ENCODE measurements around the gene UIMC1.

Gene UIMC1

DNA sequence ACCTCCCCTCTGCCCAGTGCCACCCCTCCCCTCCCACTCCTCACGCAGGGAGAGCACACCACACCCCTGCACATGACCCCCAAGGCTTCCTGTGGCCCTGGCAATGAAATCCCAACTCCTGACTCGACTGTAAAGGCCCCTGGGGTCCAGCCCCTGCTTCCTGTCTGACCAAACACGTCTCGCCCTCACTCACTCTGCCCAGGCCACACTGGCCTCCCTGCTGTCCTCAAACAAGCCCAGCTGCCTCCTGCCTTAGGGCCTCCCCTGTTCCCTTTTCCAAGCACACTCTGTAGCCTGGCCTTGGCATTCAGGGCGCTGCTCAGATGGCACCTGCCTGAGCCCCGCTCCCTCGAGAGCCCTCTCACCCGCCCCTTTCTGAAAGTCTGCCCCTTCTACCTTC is 149.8 kb downstream of the UIMC1 start:
- no peak for TF ChIP-seq CTCF (IDR thresholded peaks at IDR 0.05; ENCODE audit: insufficient read depth, low read length, poor library complexity, severe bottlenecking)
- H3K36me3 ChIP-seq (ENCODE audit: control insufficient read depth, insufficient read depth, low read length) = no peaks in the 10 kb centered on the region
- H3K27me3 ChIP-seq (replicated peaks; ENCODE audit: control insufficient read depth, insufficient read depth, low read length) = no peaks in the 10 kb centered on the region; the same call in 1 of the 2 replicates
- H3K4me3 ChIP-seq (replicated peaks; ENCODE audit: low read depth, low read length) = no peak overlapping the region
- no peak for DNase-seq (ENCODE audit: extremely low read depth, insufficient read length)

- DNase-seq (ENCODE audit: extremely low read depth, insufficient read length) = no peak
- TF ChIP-seq CTCF (IDR thresholded peaks at IDR 0.05; ENCODE audit: insufficient read depth, low read length, poor library complexity, severe bottlenecking) = no peak
- no peak overlapping the region for H3K4me3 ChIP-seq (replicated peaks; ENCODE audit: low read depth, low read length)
- no peaks in the 10 kb centered on the region for H3K36me3 ChIP-seq (ENCODE audit: control insufficient read depth, insufficient read depth, low read length)
- no peaks in the 10 kb centered on the region; the same call in 1 of the 2 replicates for H3K27me3 ChIP-seq (replicated peaks; ENCODE audit: control insufficient read depth, insufficient read depth, low read length)
These were observed 151.0 kb downstream of the UIMC1 start for GRCh38 chr5:176855598-176855997.
